BJ (cell line): ENCODE results near the gene TSHR. TPM values are rescaled to one million over a fixed set of nuclear protein-coding genes. Genes with fewer than 3 reads are reported as not detected.
"Not testable (repeated sequence)": the region's sequence is repeated elsewhere in the genome, so short reads cannot be mapped to it uniquely, and the experiment has no call there.

Source experiments
- CTCF ChIA-PET: fragments of 350-600 bp; formaldehyde crosslinking; extraction: SDS; loops from one replicate; lab custom pipeline; 2021; ENCODE audit warnings: antibody characterized with exemption, inconsistent platforms; lab: Yijun Ruan, JAX
- POLR2A ChIA-PET: fragments of 300-600 bp; sonication (Branson Sonifier 250); formaldehyde crosslinking; extraction: SDS; loops from one replicate; lab custom pipeline; 2021; ENCODE audit warnings: antibody characterized with exemption; lab: Charles Lee
- DNase-seq: peaks from one replicate; pipeline ENCODE4 v3.0.0-alpha.2; 2011; ENCODE audit warnings: low read depth
- H3K27me3 ChIP-seq: 2 replicates; pipeline ENCODE4 v1.6.0; 2011; ENCODE audit warnings: low read length; ENCODE audit not compliant: control insufficient read depth, insufficient read depth
- H3K36me3 ChIP-seq: 2 replicates; pipeline ENCODE4 v1.5.1; 2011; ENCODE audit warnings: low read length; ENCODE audit not compliant: control insufficient read depth, insufficient read depth
- H3K4me3 ChIP-seq: 2 replicates; pipeline ENCODE4 v1.5.1; 2011; ENCODE audit warnings: low read depth, mild to moderate bottlenecking, control low read depth, low read length
- CTCF ChIP-seq: IDR thresholded peaks from 2 replicates; pipeline ENCODE4 v1.5.1; 2011; ENCODE audit warnings: low read depth, mild to moderate bottlenecking, control low read depth, inconsistent platforms, low read length, moderate library complexity; ENCODE audit not compliant: insufficient read depth
- polyA plus RNA-seq: library from polyadenylated mRNA; depleted of rRNA; stranded (reverse); fragments of >200 nt; gene quantifications from 2 replicates; pipeline ENCODE4 v1.2.3, GENCODE V29; 2011

TSHR gene
- polyA plus RNA-seq, 1 experiment = not detected

- CTCF ChIA-PET = no interaction called here
- DNase-seq = no peak
- no peak for TF ChIP-seq CTCF
- Histone ChIP-seq H3K36me3 (no peaks in the 10 kb centered on the region), H3K27me3 (no peaks in the 10 kb centered on the region), H3K4me3 (no peak overlapping the region)
- POLR2A ChIA-PET = no interaction called here
Observed at GRCh38 chr14:81006266-81006665, 50.8 kb downstream of the TSHR start.

- no peak for TF ChIP-seq CTCF
- Histone ChIP-seq H3K36me3 (no peaks in the 10 kb centered on the region), H3K4me3 (no peak overlapping the region), H3K27me3 (no peaks in the 10 kb centered on the region)
- no peak for DNase-seq
- POLR2A ChIA-PET = no interaction called here
- CTCF ChIA-PET = no interaction called here
Observed at GRCh38 chr14:81007131-81007530, 51.7 kb downstream of the TSHR start.

- Histone ChIP-seq H3K36me3 (no peaks in the 10 kb centered on the region), H3K27me3 (no peaks in the 10 kb centered on the region), H3K4me3 (no peak overlapping the region)
- ChIA-PET POLR2A (no interaction called here), CTCF (interaction anchor here (2.3 kb wide), 1 partner anchor 23 kb away, joined by 6 read pairs; no protein-coding TSS in a partner anchor)
- TF ChIP-seq CTCF = no peak
- no peak for DNase-seq
Observed at GRCh38 chr14:81009346-81009745, 53.9 kb downstream of the TSHR start.

GRCh38 chr14:81018251-81018650 lies 62.8 kb downstream of the TSHR start:
- no peak for TF ChIP-seq CTCF
- Histone ChIP-seq H3K27me3 (no peaks in the 10 kb centered on the region), H3K36me3 (no peaks in the 10 kb centered on the region), H3K4me3 (no peak overlapping the region)
- POLR2A ChIA-PET = no interaction called here
- CTCF ChIA-PET = no interaction called here
- no peak for DNase-seq

GRCh38 chr14:81018684-81019083 lies 63.3 kb downstream of the TSHR start:
- H3K36me3 ChIP-seq = no peaks in the 10 kb centered on the region
- H3K4me3 ChIP-seq = no peak overlapping the region
- DNase-seq = no peak
- CTCF ChIA-PET = no interaction called here
- no peak for TF ChIP-seq CTCF
- POLR2A ChIA-PET = no interaction called here
- no peaks in the 10 kb centered on the region for H3K27me3 ChIP-seq

- CTCF ChIA-PET, DNase-seq, POLR2A ChIA-PET, H3K36me3 ChIP-seq, H3K27me3 ChIP-seq, H3K4me3 ChIP-seq: not testable (repeated sequence)
Observed at GRCh38 chr14:81019113-81019512, 63.7 kb downstream of the TSHR start.
